Stimulated activated CD4-positive, alpha-beta T cell treated with anti-CD3 and anti-CD28 coated beads, Interleukin-1b, Interleukin-23, amount 100 ng/mL, for 48 hours (primary cell): ENCODE results near the gene RCVRN.

Source experiments
- DNase-seq: peaks from one replicate; pipeline ENCODE4 v3.0.0-alpha.2; 2020

Gene RCVRN

GRCh38 chr17:9905078-9905415, at the start of gene RCVRN:
Gene RCVRN (minus strand): TSS chr17:9905271. CDS start chr17:9905180, 91 bp downstream.
- DNase-seq, result no peak

- no peak for DNase-seq
These were observed 48.4 kb upstream of the RCVRN start for GRCh38 chr17:9953492-9953891.

- DNase-seq, result no peak
These were observed 46.7 kb upstream of the RCVRN start for GRCh38 chr17:9951803-9952202.

GRCh38 chr17:9948928-9949327, 43.9 kb upstream of the RCVRN start:
- no peak for DNase-seq

- DNase-seq, result no peak
These were observed 39.6 kb upstream of the RCVRN start for GRCh38 chr17:9944704-9945103.

GRCh38 chr17:9943343-9943742, 38.3 kb upstream of the RCVRN start:
- DNase-seq, result no peak

GRCh38 chr17:9942885-9943284, 37.8 kb upstream of the RCVRN start:
- no peak for DNase-seq

GRCh38 chr17:9941305-9941704, 36.2 kb upstream of the RCVRN start:
- DNase-seq, result no peak

GRCh38 chr17:9940841-9941240, 35.8 kb upstream of the RCVRN start:
- no peak for DNase-seq

- DNase-seq, result no peak
These were observed 33.7 kb upstream of the RCVRN start for GRCh38 chr17:9938764-9939163.

- DNase-seq, result no peak
These were observed 32.8 kb upstream of the RCVRN start for GRCh38 chr17:9937901-9938300.

GRCh38 chr17:9937241-9937761, 32.2 kb upstream of the RCVRN start:
- DNase-seq, result no peak

- no peak for DNase-seq
These were observed 31.0 kb upstream of the RCVRN start for GRCh38 chr17:9936095-9936494.

GRCh38 chr17:9935408-9935807, 30.3 kb upstream of the RCVRN start:
- DNase-seq, result no peak

GRCh38 chr17:9934331-9934730, 29.3 kb upstream of the RCVRN start:
- DNase-seq, result no peak

- DNase-seq, result no peak
These were observed 27.4 kb upstream of the RCVRN start for GRCh38 chr17:9932491-9932890.

GRCh38 chr17:9931144-9931741, 26.2 kb upstream of the RCVRN start:
- DNase-seq, result no peak

GRCh38 chr17:9929871-9930270, 24.8 kb upstream of the RCVRN start:
- no peak for DNase-seq

GRCh38 chr17:9928601-9929333, 23.7 kb upstream of the RCVRN start:
- DNase-seq, result no peak

GRCh38 chr17:9926150-9926804, 21.2 kb upstream of the RCVRN start:
- DNase-seq, result no peak

- no peak for DNase-seq
These were observed 20.4 kb upstream of the RCVRN start for GRCh38 chr17:9925457-9925856.

GRCh38 chr17:9924735-9925191, 19.7 kb upstream of the RCVRN start:
- no peak for DNase-seq

GRCh38 chr17:9922012-9922848, 17.2 kb upstream of the RCVRN start:
- DNase-seq, result no peak
